Loucy (cell line): Measurements from ENCODE around the gene LMO7.

Experiments used
- EZH2phosphoT487 ChIP-seq: fragments of 200-600 bp; IDR thresholded peaks from 2 replicates; pipeline ENCODE4 v1.6.1; 2018; ENCODE audit warnings: antibody characterized with exemption, mild to moderate bottlenecking, moderate library complexity, borderline replicate concordance
- TF ChIP-seq, protein P1 (sequence below): fragments of 200-600 bp; sonication (generic); conservative IDR thresholded peaks from 2 replicates; pipeline ENCODE4 v1.5.1; 2014; ENCODE audit warnings: mild to moderate bottlenecking, antibody characterized with exemption, low read length

- TF ChIP-seq, protein P1, sequence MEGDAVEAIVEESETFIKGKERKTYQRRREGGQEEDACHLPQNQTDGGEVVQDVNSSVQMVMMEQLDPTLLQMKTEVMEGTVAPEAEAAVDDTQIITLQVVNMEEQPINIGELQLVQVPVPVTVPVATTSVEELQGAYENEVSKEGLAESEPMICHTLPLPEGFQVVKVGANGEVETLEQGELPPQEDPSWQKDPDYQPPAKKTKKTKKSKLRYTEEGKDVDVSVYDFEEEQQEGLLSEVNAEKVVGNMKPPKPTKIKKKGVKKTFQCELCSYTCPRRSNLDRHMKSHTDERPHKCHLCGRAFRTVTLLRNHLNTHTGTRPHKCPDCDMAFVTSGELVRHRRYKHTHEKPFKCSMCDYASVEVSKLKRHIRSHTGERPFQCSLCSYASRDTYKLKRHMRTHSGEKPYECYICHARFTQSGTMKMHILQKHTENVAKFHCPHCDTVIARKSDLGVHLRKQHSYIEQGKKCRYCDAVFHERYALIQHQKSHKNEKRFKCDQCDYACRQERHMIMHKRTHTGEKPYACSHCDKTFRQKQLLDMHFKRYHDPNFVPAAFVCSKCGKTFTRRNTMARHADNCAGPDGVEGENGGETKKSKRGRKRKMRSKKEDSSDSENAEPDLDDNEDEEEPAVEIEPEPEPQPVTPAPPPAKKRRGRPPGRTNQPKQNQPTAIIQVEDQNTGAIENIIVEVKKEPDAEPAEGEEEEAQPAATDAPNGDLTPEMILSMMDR: no peak
- no peak for TF ChIP-seq EZH2phosphoT487
Observed at GRCh38 chr13:75769141-75769905, 133.2 kb downstream of the LMO7 start.
